Skeletal muscle tissue (tissue), 4 donors: ENCODE measurements around the gene FUOM. TPM values are rescaled to one million over a fixed set of nuclear protein-coding genes. Genes with fewer than 3 reads are reported as not detected.

Experiments
- H3K27ac ChIP-seq: one replicate; pipeline ENCODE4 v1.7.0; 2013; ENCODE audit warnings: mild to moderate bottlenecking, low read depth, low read length, inconsistent platforms
- H3K27me3 ChIP-seq, 3 donors: one replicate each; pipeline ENCODE4 v1.7.0; 2013; ENCODE audit warnings: low read length in 3 of 3; ENCODE audit not compliant: control insufficient read depth in 3 of 3, insufficient read depth in 3 of 3
- H3K36me3 ChIP-seq, 3 donors: one replicate each; pipeline ENCODE4 v1.7.0; 2013; ENCODE audit warnings: low read length in 3 of 3; ENCODE audit not compliant: control insufficient read depth in 3 of 3, insufficient read depth in 3 of 3
- H3K4me1 ChIP-seq, 3 donors: one replicate each; pipeline ENCODE4 v1.7.0; 2013; ENCODE audit warnings: low read length in 3 of 3, mild to moderate bottlenecking in 3 of 3; ENCODE audit not compliant: control insufficient read depth in 3 of 3, insufficient read depth in 3 of 3
- H3K4me3 ChIP-seq, 3 donors: one replicate each; pipeline ENCODE4 v1.7.0; 2013; ENCODE audit warnings: low read length in 3 of 3
- H3K9ac ChIP-seq, 3 donors: one replicate each; pipeline ENCODE4 v1.7.0; 2013; ENCODE audit warnings: low read length in 3 of 3, mild to moderate bottlenecking in 3 of 3, moderate library complexity in 2 of 3, low read depth in 1 of 3
- H3K9me3 ChIP-seq, 3 donors: one replicate each; pipeline ENCODE4 v1.7.0; 2013; ENCODE audit warnings: low read length in 3 of 3; ENCODE audit not compliant: control insufficient read depth in 3 of 3
- total RNA-seq: library from RNA; depleted of rRNA; stranded (reverse); fragments of >200 nt; gene quantifications from one replicate; pipeline ENCODE4 v1.2.3, GENCODE V29; 2014
- donor health status: Osteomylitis.

The FUOM gene
- total RNA-seq, 1 donor from 2014 or later, result 9.4 TPM

DNA sequence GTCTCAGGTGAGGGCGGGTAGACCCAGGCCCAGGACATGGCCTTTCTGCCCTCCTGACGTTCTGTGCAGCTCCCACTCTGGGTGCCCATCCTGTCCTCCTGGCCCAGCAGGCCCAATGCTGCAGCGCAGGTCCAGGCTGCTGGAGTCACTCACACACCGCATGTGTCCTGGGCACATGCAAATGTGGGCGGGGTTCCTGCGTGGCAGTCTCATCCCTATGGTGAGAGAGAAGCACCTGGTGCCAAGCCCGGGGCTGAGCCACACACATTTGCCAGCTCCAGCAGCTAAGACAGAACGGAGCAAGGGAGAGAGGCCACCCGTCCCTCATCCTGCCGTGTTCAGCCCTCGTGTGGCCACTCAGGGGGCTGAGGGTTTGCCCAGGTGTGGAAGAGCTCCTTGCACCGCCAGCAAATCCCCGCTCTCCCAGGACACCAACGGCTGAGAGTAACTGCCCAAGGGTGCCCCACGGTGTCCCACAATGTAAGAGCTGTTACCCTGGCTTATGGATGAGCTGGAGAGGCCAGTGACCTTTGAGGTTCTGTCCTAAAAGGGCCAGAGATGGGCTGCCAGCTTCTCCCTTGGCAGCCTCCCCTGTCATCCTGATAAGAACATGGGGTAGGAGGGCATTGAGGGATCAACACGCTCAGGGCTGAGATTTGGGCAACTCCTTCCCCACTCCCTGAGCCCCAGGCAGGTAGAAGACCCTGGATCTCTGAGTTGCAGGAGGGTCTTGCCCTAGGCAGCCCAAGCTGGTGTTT lies 4.4 kb downstream of the FUOM start:
- no peak overlapping the region for H3K9ac ChIP-seq
- H3K36me3 ChIP-seq, result no peaks in the 10 kb centered on the region
- H3K9me3 ChIP-seq, result no peaks in the 10 kb centered on the region
- H3K4me3 ChIP-seq, result no peak overlapping the region
- H3K27me3 ChIP-seq, result peaks cover 24 to 60% (median 36%) of the 10 kb centered on the region in 3 donors
- peaks cover 3 to 10% (median 5%) of the 10 kb centered on the region in 3 donors for H3K4me1 ChIP-seq
- H3K27ac ChIP-seq, result no peak overlapping the region

DNA sequence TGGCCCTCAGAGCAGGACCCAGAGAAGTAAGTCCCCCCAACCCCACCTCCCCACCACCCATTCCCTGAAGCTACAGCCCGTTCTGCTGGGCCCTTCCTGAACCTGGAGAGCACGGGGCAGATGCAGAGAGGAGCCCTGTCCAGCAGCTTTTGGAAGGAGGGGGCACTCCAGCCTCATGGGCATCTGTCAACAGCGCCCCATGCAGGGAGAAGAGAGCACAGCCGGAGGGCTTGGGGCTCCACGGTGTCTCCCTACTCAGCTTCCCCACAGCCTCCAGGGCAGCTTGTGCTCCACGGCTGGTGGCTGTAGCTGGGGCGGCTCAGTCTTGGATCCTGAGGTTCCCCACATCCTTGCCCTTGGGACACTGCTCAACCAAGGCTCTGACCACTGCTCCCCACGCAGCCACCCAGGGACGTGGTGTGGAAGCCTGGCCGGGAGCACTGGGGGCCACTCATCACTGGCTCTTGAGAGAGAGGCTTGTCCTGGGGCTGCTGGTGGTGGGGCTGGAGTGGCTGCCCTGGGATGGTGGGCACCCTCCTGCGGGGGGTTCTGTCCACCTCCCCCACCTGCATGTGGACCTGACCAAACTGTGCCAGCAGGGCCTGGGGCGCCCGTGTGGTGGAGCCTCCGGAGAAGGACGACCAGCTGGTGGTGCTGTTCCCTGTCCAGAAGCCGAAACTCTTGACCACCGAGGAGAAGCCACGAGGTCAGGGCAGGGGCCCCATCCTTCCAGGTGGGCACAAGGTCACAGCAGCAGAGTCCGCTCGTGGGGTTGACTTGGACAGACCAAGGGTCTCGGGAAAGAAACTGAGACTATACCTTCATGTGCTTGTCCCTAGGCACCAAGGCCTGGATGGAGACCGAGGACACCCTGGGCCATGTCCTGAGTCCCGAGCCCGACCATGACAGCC lies 6.2 kb downstream of the FUOM start:
- no peaks in the 10 kb centered on the region for H3K36me3 ChIP-seq
- H3K27me3 ChIP-seq, result peaks cover 34 to 65% (median 49%) of the 10 kb centered on the region in 3 donors
- H3K4me3 ChIP-seq, result no peak overlapping the region
- no peak overlapping the region for H3K9ac ChIP-seq
- peaks cover 2 to 4% (median 3%) of the 10 kb centered on the region in 3 donors for H3K4me1 ChIP-seq
- H3K9me3 ChIP-seq, result no peaks in the 10 kb centered on the region
- no peak overlapping the region for H3K27ac ChIP-seq

GRCh38 chr10:133350950-133351329 lies 6.9 kb downstream of the FUOM start:
- peaks cover 29 to 62% (median 44%) of the 10 kb centered on the region in 3 donors for H3K27me3 ChIP-seq
- H3K4me1 ChIP-seq, result no peaks in the 10 kb centered on the region
- H3K9ac ChIP-seq, result no peak overlapping the region
- no peak overlapping the region for H3K4me3 ChIP-seq
- H3K9me3 ChIP-seq, result no peaks in the 10 kb centered on the region
- H3K36me3 ChIP-seq, result no peaks in the 10 kb centered on the region
- H3K27ac ChIP-seq, result no peak overlapping the region

GRCh38 chr10:133350283-133350949 lies 7.4 kb downstream of the FUOM start:
- Histone ChIP-seq H3K36me3 (no peaks in the 10 kb centered on the region), H3K27ac (no peak overlapping the region), H3K4me1 (no peaks in the 10 kb centered on the region), H3K9me3 (no peaks in the 10 kb centered on the region), H3K9ac (no peak overlapping the region), H3K27me3 (peaks cover 26 to 58% (median 44%) of the 10 kb centered on the region in 3 donors), H3K4me3 (no peak overlapping the region)

DNA sequence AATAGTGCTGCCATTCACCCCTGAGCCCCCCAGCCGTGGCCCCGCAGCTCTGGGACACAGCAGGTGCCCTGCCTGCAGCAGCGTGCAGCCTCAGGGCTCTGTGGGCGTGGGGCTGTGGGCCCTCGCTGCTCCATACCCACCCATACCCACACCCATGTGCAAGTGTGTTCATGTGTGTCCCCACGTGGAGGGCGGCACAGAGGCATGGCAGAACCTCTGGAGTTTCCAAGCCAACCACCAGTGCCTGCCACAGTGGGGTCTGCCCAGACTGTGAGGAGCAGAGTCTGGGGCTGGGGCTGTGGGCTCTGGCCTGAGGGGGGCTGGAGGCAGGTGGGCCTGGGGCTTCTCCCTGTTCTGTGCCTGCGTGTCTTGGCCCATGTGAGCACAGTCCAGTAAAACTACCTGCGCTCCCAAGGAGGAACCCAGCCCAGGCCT lies 8.2 kb downstream of the FUOM start:
- H3K36me3 ChIP-seq, result no peaks in the 10 kb centered on the region
- H3K4me1 ChIP-seq, result no peaks in the 10 kb centered on the region
- H3K4me3 ChIP-seq, result no peak overlapping the region
- no peak overlapping the region for H3K9ac ChIP-seq
- H3K27ac ChIP-seq, result no peak overlapping the region
- H3K27me3 ChIP-seq, result peaks cover 26 to 61% (median 51%) of the 10 kb centered on the region in 3 donors
- H3K9me3 ChIP-seq, result no peaks in the 10 kb centered on the region

DNA sequence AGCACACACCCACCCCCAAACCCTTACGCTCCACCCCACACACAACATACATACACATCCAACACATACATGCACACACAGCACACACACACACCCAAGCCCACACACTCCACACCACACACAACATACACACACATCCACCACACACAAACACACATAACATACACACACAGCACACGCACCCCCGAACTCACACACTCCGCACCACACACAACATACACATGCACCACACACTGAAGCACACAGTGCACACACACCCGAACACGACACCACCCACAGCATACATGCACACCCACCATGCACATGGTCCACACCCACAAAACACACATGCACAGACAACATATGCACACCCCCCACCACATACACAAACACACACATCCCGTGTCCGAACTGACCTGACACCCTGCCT lies 8.7 kb downstream of the FUOM start:
- Histone ChIP-seq H3K36me3 (no peaks in the 10 kb centered on the region), H3K4me1 (no peaks in the 10 kb centered on the region), H3K9me3 (no peaks in the 10 kb centered on the region), H3K27ac (no peak overlapping the region), H3K27me3 (peaks cover 25 to 56% (median 52%) of the 10 kb centered on the region in 3 donors), H3K9ac (no peak overlapping the region), H3K4me3 (no peak overlapping the region)

GRCh38 chr10:133347710-133348517 lies 9.9 kb downstream of the FUOM start:
- H3K4me3 ChIP-seq, result no peak overlapping the region
- no peaks in the 10 kb centered on the region for H3K9me3 ChIP-seq
- H3K27ac ChIP-seq, result no peak overlapping the region
- H3K27me3 ChIP-seq, result peaks cover 28 to 64% (median 57%) of the 10 kb centered on the region in 3 donors
- H3K4me1 ChIP-seq, result no peaks in the 10 kb centered on the region
- H3K36me3 ChIP-seq, result no peaks in the 10 kb centered on the region
- no peak overlapping the region for H3K9ac ChIP-seq

- no peaks in the 10 kb centered on the region for H3K36me3 ChIP-seq
- no peaks in the 10 kb centered on the region for H3K4me1 ChIP-seq
- H3K4me3 ChIP-seq, result no peak overlapping the region
- H3K9me3 ChIP-seq, result no peaks in the 10 kb centered on the region
- no peak overlapping the region for H3K9ac ChIP-seq
- H3K27ac ChIP-seq, result no peak overlapping the region
- peaks cover 34 to 61% (median 59%) of the 10 kb centered on the region in 3 donors for H3K27me3 ChIP-seq
These were observed 11.4 kb downstream of the FUOM start for GRCh38 chr10:133346413-133346812.

DNA sequence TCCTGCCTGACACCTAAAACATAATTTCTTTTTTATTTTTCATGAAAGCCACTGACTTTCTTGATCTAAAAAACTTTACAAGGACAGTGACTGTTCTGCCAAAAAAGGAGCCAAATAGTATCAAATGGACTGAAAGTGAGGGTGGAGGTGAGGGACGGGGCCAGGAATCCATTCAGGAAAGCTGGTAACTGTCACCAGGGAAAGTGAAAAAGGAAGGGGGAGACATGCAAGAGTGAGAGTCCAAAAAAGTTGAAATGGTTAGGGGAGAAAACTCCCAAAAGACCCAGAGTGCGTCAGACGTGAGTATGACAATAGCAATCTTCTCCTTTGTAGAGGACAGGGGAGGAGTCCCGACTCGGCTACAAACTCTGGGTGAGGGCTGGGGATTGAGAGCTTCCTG lies 13.6 kb downstream of the FUOM start:
- no peaks in the 10 kb centered on the region for H3K36me3 ChIP-seq
- no peaks in the 10 kb centered on the region for H3K9me3 ChIP-seq
- H3K27me3 ChIP-seq, result peaks cover 44 to 60% (median 51%) of the 10 kb centered on the region in 3 donors
- H3K4me1 ChIP-seq, result no peaks in the 10 kb centered on the region
- no peak overlapping the region for H3K27ac ChIP-seq
- no peak overlapping the region for H3K9ac ChIP-seq
- H3K4me3 ChIP-seq, result no peak overlapping the region
